ENCODE results near the gene SPCS1. TPM values are rescaled to one million over a fixed set of nuclear protein-coding genes. Genes with fewer than 3 reads are reported as not detected.

The SPCS1 gene
- total RNA-seq, 4 donors from 2014 or later: 152 to 188 (median 162) TPM

DNA sequence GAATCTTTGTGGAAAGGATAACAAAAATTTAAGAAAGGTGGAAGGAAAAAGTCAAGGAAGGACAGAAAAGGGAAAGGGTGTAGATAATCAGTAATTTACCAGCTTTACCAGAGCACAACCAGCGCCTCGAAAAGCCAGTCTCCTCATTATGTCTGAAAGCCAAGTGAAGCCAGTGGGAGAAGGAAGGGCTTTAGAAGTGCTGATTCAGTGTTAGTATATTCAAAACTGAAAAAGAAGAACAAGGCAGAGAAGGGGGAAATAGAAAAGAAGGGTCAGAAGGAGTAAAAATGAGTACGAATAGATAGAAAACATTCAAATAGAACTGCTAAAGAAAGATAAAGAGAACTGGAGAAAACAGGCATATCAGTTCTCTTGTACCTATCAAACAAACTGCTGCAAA is 24.3 kb upstream of the SPCS1 start:
- no peaks in the 10 kb centered on the region for H3K27me3 ChIP-seq
- no peak overlapping the region for H3K4me3 ChIP-seq
- TF ChIP-seq, protein P1, sequence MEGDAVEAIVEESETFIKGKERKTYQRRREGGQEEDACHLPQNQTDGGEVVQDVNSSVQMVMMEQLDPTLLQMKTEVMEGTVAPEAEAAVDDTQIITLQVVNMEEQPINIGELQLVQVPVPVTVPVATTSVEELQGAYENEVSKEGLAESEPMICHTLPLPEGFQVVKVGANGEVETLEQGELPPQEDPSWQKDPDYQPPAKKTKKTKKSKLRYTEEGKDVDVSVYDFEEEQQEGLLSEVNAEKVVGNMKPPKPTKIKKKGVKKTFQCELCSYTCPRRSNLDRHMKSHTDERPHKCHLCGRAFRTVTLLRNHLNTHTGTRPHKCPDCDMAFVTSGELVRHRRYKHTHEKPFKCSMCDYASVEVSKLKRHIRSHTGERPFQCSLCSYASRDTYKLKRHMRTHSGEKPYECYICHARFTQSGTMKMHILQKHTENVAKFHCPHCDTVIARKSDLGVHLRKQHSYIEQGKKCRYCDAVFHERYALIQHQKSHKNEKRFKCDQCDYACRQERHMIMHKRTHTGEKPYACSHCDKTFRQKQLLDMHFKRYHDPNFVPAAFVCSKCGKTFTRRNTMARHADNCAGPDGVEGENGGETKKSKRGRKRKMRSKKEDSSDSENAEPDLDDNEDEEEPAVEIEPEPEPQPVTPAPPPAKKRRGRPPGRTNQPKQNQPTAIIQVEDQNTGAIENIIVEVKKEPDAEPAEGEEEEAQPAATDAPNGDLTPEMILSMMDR (IDR thresholded peaks at IDR 0.05 in 4 of 5, conservative IDR thresholded peaks at IDR 0.05 in 1 of 5): no peak
- TF ChIP-seq POLR2A (IDR thresholded peaks at IDR 0.05): no peak
- peaks cover 0 to 53% of the 10 kb centered on the region in 2 donors for H3K36me3 ChIP-seq
- ATAC-seq (no peak), DNase-seq (no peak)
- intact Hi-C loops (cut with DNase I; ENCODE audit: low total_unique reads) (loop anchor here (10.0 kb wide), 1 partner anchor 1213 kb away; the partner anchor contains the start of gene SELENOK), in situ Hi-C loops (cut with MboI; ENCODE audit: low sequenced_read_pairs in 4 of 4) (no loop called here)
- peak overlapping the region; percentile 40 to 72 (median 59) for H3K27ac ChIP-seq
- H3K4me1 ChIP-seq: peaks cover 21 to 49% of the 10 kb centered on the region in 2 donors
- H3K9me3 ChIP-seq: no peaks in the 10 kb centered on the region

DNA sequence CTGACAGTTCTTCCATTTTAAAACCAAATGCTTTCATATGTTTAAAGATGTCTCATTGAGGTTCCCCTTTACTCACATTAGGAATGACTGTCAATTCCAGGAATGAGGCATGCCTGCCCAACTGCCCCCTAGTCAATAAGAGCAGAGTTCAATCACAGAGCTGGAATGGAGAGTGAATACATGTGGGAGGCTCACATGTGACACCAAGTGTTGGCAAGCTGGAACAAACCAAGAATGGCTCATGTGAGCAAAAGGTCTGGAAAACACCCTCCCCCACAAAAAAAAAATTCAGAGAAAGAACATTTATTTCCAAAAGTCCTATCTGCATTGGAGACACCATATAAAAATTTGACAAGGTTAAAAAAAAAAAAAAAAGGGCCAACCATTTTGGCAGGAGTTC is 23.9 kb upstream of the SPCS1 start:
- ATAC-seq: no peak
- Histone ChIP-seq H3K9me3 (no peaks in the 10 kb centered on the region), H3K27me3 (no peaks in the 10 kb centered on the region), H3K27ac (peak overlapping the region; percentile 40 to 72 (median 59)), H3K4me3 (no peak overlapping the region), H3K4me1 (peaks cover 26 to 53% of the 10 kb centered on the region in 2 donors), H3K36me3 (peaks cover 0 to 50% of the 10 kb centered on the region in 2 donors)
- DNase-seq: no peak
- TF ChIP-seq, protein P1 (IDR thresholded peaks at IDR 0.05 in 4 of 5, conservative IDR thresholded peaks at IDR 0.05 in 1 of 5): no peak
- intact Hi-C loops (cut with DNase I; ENCODE audit: low total_unique reads): loop anchor here (10.0 kb wide), 1 partner anchor 1213 kb away; the partner anchor contains the start of gene SELENOK
- in situ Hi-C loops (cut with MboI; ENCODE audit: low sequenced_read_pairs in 4 of 4): no loop called here

DNA sequence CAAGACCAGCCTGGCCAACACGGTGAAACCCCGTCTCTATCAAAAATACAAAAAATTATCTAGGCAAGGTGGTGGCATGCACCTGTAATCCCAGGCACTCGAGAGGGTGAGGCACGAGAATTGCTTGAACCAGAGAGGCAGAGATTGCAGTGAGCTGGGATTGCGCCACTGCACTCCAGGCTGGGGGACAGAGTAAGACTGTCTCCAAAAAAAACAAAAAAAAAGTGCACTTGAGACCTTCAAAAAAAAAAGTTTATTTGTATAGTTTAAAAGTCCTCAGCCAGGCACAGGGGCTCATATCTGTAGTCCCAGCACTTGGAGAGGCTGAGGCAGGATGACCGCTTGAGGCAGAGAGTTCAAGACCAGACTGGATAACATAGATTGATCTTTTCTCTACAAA is 22.3 kb upstream of the SPCS1 start:
- no peak for DNase-seq
- TF ChIP-seq, protein P1 (IDR thresholded peaks at IDR 0.05 in 4 of 5, conservative IDR thresholded peaks at IDR 0.05 in 1 of 5): no peak
- no peak for TF ChIP-seq POLR2A (IDR thresholded peaks at IDR 0.05)
- no peaks in the 10 kb centered on the region for H3K9me3 ChIP-seq
- in situ Hi-C loops (cut with MboI; ENCODE audit: low sequenced_read_pairs in 4 of 4): no loop called here
- no peak for ATAC-seq
- peaks cover 0 to 50% of the 10 kb centered on the region in 2 donors for H3K36me3 ChIP-seq
- H3K27ac ChIP-seq: peak overlapping the region in 3 of 4 donors; percentile 92 to 94 (median 92)
- intact Hi-C loops (cut with DNase I; ENCODE audit: low total_unique reads): loop anchor here (2.0 to 10.0 kb wide), 2 partner anchors 147 to 1211 kb away; partner anchors contain the start of genes SELENOK and UQCC5
- H3K4me1 ChIP-seq: peaks cover 31 to 55% of the 10 kb centered on the region in 2 donors
- H3K27me3 ChIP-seq: no peaks in the 10 kb centered on the region
- H3K4me3 ChIP-seq: no peak overlapping the region

DNA sequence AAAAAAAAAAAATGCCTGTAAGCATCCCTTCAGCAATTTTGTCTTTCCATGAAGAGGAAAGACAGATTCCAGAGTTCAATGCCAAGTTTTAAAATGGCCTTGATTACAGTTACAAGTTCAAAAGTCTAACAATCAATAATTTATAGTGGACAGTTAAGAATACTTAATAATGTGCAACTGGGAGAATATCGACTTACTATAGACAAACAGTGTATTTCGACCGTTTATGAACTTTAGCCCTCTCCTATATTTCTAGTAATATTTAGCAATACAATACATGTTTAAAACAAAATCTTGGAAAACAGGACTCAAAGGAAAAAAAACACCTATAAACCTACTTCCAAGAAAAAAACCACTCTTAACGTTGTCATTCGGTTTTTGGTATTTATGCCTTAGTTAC is 21.7 kb upstream of the SPCS1 start:
- DNase-seq: no peak
- H3K9me3 ChIP-seq: no peaks in the 10 kb centered on the region
- intact Hi-C loops (cut with DNase I; ENCODE audit: low total_unique reads) (loop anchor here (2.0 to 10.0 kb wide), 2 partner anchors 147 to 1211 kb away; partner anchors contain the start of genes SELENOK and UQCC5), in situ Hi-C loops (cut with MboI; ENCODE audit: low sequenced_read_pairs in 4 of 4) (no loop called here)
- peak overlapping the region; percentile 84 to 94 (median 92) for H3K27ac ChIP-seq
- no peak for TF ChIP-seq POLR2A (IDR thresholded peaks at IDR 0.05)
- TF ChIP-seq, protein P1 (IDR thresholded peaks at IDR 0.05 in 4 of 5, conservative IDR thresholded peaks at IDR 0.05 in 1 of 5): no peak
- peak overlapping the region in 1 of 4 donors; percentile 85 for H3K4me3 ChIP-seq
- peaks cover 31 to 51% of the 10 kb centered on the region in 2 donors for H3K4me1 ChIP-seq
- no peaks in the 10 kb centered on the region for H3K27me3 ChIP-seq
- ATAC-seq: no peak
- H3K36me3 ChIP-seq: peaks cover 0 to 50% of the 10 kb centered on the region in 2 donors
